HepG2 (cell line): Measurements from ENCODE around the gene SLC17A9. TPM values are rescaled to one million over a fixed set of nuclear protein-coding genes. Genes with fewer than 3 reads are reported as not detected.

ENCODE experiments used
- ATAC-seq: fragments of 200-7000 bp; cut with Tn5 transposase; 3 replicates; pipeline ENCODE4 v1.9.1; 2020; ENCODE audit warnings: mild to moderate bottlenecking, moderate library complexity
- BruUV-seq: library from RNA; stranded (reverse); fragments of 400-500 nt; replicated peaks from 2 replicates; lab custom pipeline; 2021; lab: Mats Ljungman, UMichigan
- CTCF ChIA-PET: fragments of 300-600 bp; formaldehyde crosslinking; extraction: SDS; loops from one replicate; lab custom pipeline; 2021; ENCODE audit warnings: low total read pairs, inconsistent platforms, low intra/inter-chr PET ratio; lab: Yijun Ruan, JAX
- POLR2A ChIA-PET: fragments of 350-600 bp; sonication (Branson Sonifier 250); formaldehyde crosslinking; loops from one replicate; lab custom pipeline; 2020; ENCODE audit warnings: antibody characterized with exemption, inconsistent platforms; lab: Yijun Ruan, JAX
- DNase-seq: peaks from one replicate; pipeline ENCODE4 v3.0.0-alpha.2; 2015; ENCODE audit warnings: low spot score
- FAIRE-seq: peaks from 3 replicates; lab custom pipeline; 2011; peaks lifted over from hg19 to GRCh38; lab: Jason Lieb, UNC
- H2AFZ ChIP-seq: one replicate; pipeline ENCODE4 v1.6.1; 2011; ENCODE audit warnings: low read length, inconsistent platforms
- H3K27ac ChIP-seq: fragments of 300-600 bp; 3 replicates; pipeline ENCODE4 v1.8.0; 2011; ENCODE audit warnings: mixed run types, mild to moderate bottlenecking, mixed read lengths, low read length, inconsistent platforms; ENCODE audit not compliant: insufficient read depth; ENCODE audit errors: extremely low read length
- H3K27me3 ChIP-seq, 2 experiments: fragments of 200-600 bp in 1 of 2; 2 replicates in 1 of 2; 3 replicates in 1 of 2; pipeline versions ENCODE4 v1.6.0 to v1.8.0; 2011; ENCODE audit warnings: low read length in 2 of 2, mild to moderate bottlenecking in 2 of 2, moderate library complexity in 2 of 2, inconsistent platforms in 1 of 2; ENCODE audit not compliant: insufficient read depth in 2 of 2, control insufficient read depth in 1 of 2
- H3K36me3 ChIP-seq, 2 experiments: fragments of 200-600 bp in 1 of 2; replicated peaks in 1 of 2; 2 replicates in 1 of 2; 3 replicates in 1 of 2; pipeline versions ENCODE4 v1.5.1 to v1.8.0; 2011; ENCODE audit warnings: low read length in 2 of 2, inconsistent platforms in 1 of 2; ENCODE audit not compliant: insufficient read depth in 2 of 2, control insufficient read depth in 1 of 2
- H3K4me1 ChIP-seq: 2 replicates; pipeline ENCODE4 v1.5.1; 2012; ENCODE audit warnings: low read length, inconsistent platforms; ENCODE audit not compliant: insufficient read depth
- H3K4me2 ChIP-seq: 2 replicates; pipeline ENCODE4 v1.6.0; 2011; ENCODE audit warnings: low read depth, low read length, inconsistent platforms
- H3K4me3 ChIP-seq, 3 experiments: fragments of 200-600 bp in 1 of 3; sonication (generic), shearing (Covaris generic) in 1 of 3; replicated peaks in 1 of 3; 2 replicates each; pipeline ENCODE4 v1.5.1; 2011 to 2016; ENCODE audit warnings: low read length in 3 of 3, inconsistent platforms in 2 of 3, low read depth in 2 of 3, mild to moderate bottlenecking in 2 of 3, control low read depth in 1 of 3, mixed read lengths in 1 of 3; ENCODE audit not compliant: insufficient read depth in 1 of 3
- H3K79me2 ChIP-seq: one replicate; pipeline ENCODE4 v1.6.1; 2011; ENCODE audit warnings: low read length, inconsistent platforms; ENCODE audit not compliant: insufficient read depth
- H3K9ac ChIP-seq: 2 replicates; pipeline ENCODE4 v1.6.0; 2011; ENCODE audit warnings: mild to moderate bottlenecking, low read depth, low read length, inconsistent platforms; ENCODE audit not compliant: insufficient read depth
- H3K9me3 ChIP-seq: 2 replicates; pipeline ENCODE4 v1.5.1; 2012; ENCODE audit warnings: mild to moderate bottlenecking, low read length
- H4K20me1 ChIP-seq: 2 replicates; pipeline ENCODE4 v1.6.0; 2011; ENCODE audit warnings: inconsistent platforms, mild to moderate bottlenecking, low read length, moderate library complexity; ENCODE audit not compliant: insufficient read depth
- CHD4 ChIP-seq: fragments of 200-600 bp; sonication (generic); IDR thresholded peaks from 2 replicates; pipeline ENCODE4 v1.7.0; 2017; ENCODE audit warnings: mild to moderate bottlenecking, low read length, borderline replicate concordance
- HOXA7 ChIP-seq: sonication (generic); formaldehyde crosslinking; IDR thresholded peaks from 2 replicates; pipeline ENCODE4 v1.8.1; 2022; ENCODE audit warnings: mild to moderate bottlenecking, missing genetic modification reagents, moderate library complexity
- IKZF4 ChIP-seq: sonication (generic); formaldehyde crosslinking; IDR thresholded peaks from 2 replicates; pipeline ENCODE4 v1.5.1; 2020; ENCODE audit warnings: borderline replicate concordance, mild to moderate bottlenecking, low read depth, missing genetic modification reagents; ENCODE audit errors: not compliant biosample characterization
- KMT2B ChIP-seq: IDR thresholded peaks from 2 replicates; pipeline ENCODE4 v1.6.1; 2016; ENCODE audit warnings: missing genetic modification reagents, missing compliant biosample characterization
- TSC22D2 ChIP-seq: sonication (generic); formaldehyde crosslinking; IDR thresholded peaks from 2 replicates; pipeline ENCODE4 v1.5.1; 2020; ENCODE audit warnings: missing genetic modification reagents, mild to moderate bottlenecking, borderline replicate concordance
- WGBS: methylation state at CpG from one replicate; pipeline ENCODE4 v1.1.6; 2017; ENCODE audit warnings: low lambda C conversion rate; 5-methylcytosine and 5-hydroxymethylcytosine counted together
- in situ Hi-C: cut with HindIII; loops from 2 replicates; pipeline ENCODE4 v1.10.0; 2017; ENCODE audit warnings: low pct_unique_long_range_greater_than_20kb; ENCODE audit not compliant: extremely low pct_ligation_motif_present
- intact Hi-C: fragments of 100-400 bp; cut with micrococcal nuclease; formaldehyde crosslinking; loops from one replicate; pipeline ENCODE4 v1.10.0; 2022; ENCODE audit not compliant: unreplicated experiment
- polyA plus RNA-seq, 8 experiments: library from polyadenylated mRNA; depleted of rRNA in 3 of 8; stranded (reverse) in 7 of 8; unstranded in 1 of 8; fragments of >200 nt; fragmentation: Illumina TruSeq in 4 of 8; extraction: Trizol in 4 of 8; gene quantifications; 2 replicates each; pipeline versions ENCODE4 v1.2.1 to v1.2.3, GENCODE V29; 2011 to 2016; ENCODE audit warnings: low read depth in 4 of 8, missing spikeins in 1 of 8, mixed read lengths in 1 of 8; ENCODE audit not compliant: insufficient read depth in 1 of 8
- total RNA-seq, 5 experiments: library from RNA; depleted of rRNA; stranded (reverse); fragments of >200 nt; fragmentation: Illumina TruSeq; extraction: Trizol; gene quantifications; 2 replicates each; pipeline ENCODE4 v1.2.3, GENCODE V29; 2016; ENCODE audit warnings: low read depth in 1 of 5
- TF ChIP-seq, protein P1 (sequence below): sonication (generic); formaldehyde crosslinking; conservative IDR thresholded peaks from 2 replicates; pipeline ENCODE4 v1.4.0; 2020; ENCODE audit warnings: missing genetic modification reagents
- TF ChIP-seq, protein P2 (sequence below): sonication (generic); formaldehyde crosslinking; IDR thresholded peaks from 2 replicates; pipeline ENCODE4 v1.8.1; 2023; ENCODE audit warnings: mild to moderate bottlenecking, missing genetic modification reagents

Gene SLC17A9
- total and polyA plus RNA-seq, 2 of the 13 experiments (the other 11 are each of a cell fraction or from before 2014, with no cell fraction given): 110 to 191 TPM

DNA sequence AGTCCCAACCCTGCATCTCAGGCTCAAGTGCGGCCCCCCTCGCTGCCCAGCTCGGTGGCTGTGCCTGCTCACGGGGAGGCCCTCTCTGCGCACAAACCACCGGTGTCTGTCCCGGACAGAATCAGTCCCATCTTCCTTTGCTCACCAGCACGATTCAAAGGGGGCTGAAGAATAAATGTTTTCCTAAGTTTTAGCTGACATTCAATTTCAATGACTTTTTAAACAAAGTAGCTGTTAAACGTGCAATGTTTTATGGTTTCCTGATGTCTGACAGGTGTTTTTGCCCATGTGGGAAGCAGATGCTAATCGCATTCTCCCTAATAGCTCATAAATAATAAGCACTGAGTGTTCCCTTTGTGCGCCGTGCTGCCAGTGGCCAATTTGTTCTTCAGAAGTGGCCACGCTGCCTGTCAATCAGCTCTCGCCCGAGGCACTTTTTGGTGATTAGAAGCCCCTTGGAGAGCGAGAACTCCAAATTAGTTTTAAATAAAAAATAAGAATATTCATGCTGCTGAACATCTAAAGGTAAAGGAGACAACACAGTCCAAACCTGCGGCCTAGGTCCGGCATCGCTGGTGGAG is 28.0 kb downstream of the SLC17A9 start:
- Histone ChIP-seq H3K9ac (no peak overlapping the region), H3K79me2 (no peaks in the 10 kb centered on the region), H3K27me3 (peaks cover 68 to 98% of the 10 kb centered on the region in 2 experiments), H4K20me1 (no peaks in the 10 kb centered on the region; the same call in 1 of the 2 replicates), H3K27ac (no peak overlapping the region), H3K4me2 (no peak overlapping the region), H3K36me3 (no peaks in the 10 kb centered on the region), H3K4me1 (no peaks in the 10 kb centered on the region), H3K4me3 (no peak overlapping the region), H2AFZ (no peak overlapping the region), H3K9me3 (no peaks in the 10 kb centered on the region)
- 53% methylated on average over 19 of the region's 19 CpGs for WGBS
- ChIA-PET CTCF (no interaction called here), POLR2A (interaction anchor here (1.6 to 2.0 kb wide), 2 partner anchors 10 to 28 kb away, joined by 5 to 7 read pairs; partner anchors contain the start of gene SLC17A9)
- DNase-seq: no peak
- BruUV-seq: no TSS peak
- in situ Hi-C loops: no loop called here
- ATAC-seq: no peak
- no peak for TF ChIP-seq CHD4
- TF ChIP-seq HOXA7 (CRISPR knock-in tag): no peak
- TF ChIP-seq, protein P1, sequence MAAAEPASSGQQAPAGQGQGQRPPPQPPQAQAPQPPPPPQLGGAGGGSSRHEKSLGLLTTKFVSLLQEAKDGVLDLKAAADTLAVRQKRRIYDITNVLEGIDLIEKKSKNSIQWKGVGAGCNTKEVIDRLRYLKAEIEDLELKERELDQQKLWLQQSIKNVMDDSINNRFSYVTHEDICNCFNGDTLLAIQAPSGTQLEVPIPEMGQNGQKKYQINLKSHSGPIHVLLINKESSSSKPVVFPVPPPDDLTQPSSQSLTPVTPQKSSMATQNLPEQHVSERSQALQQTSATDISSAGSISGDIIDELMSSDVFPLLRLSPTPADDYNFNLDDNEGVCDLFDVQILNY (CRISPR knock-in tag): no peak
- no peak for TF ChIP-seq KMT2B (CRISPR knock-in tag)
- TF ChIP-seq TSC22D2 (CRISPR knock-in tag): no peak
- TF ChIP-seq IKZF4 (CRISPR knock-in tag): no peak
- TF ChIP-seq, protein P2, sequence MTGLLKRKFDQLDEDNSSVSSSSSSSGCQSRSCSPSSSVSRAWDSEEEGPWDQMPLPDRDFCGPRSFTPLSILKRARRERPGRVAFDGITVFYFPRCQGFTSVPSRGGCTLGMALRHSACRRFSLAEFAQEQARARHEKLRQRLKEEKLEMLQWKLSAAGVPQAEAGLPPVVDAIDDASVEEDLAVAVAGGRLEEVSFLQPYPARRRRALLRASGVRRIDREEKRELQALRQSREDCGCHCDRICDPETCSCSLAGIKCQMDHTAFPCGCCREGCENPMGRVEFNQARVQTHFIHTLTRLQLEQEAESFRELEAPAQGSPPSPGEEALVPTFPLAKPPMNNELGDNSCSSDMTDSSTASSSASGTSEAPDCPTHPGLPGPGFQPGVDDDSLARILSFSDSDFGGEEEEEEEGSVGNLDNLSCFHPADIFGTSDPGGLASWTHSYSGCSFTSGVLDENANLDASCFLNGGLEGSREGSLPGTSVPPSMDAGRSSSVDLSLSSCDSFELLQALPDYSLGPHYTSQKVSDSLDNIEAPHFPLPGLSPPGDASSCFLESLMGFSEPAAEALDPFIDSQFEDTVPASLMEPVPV (CRISPR knock-in tag): 0 out of 2 replicates have a peak, but pooled peaks have one; percentile 13
- intact Hi-C loops: no loop called here
- FAIRE-seq: no peak
